ENCODE results near the gene LCN15. TPM values are rescaled to one million over a fixed set of nuclear protein-coding genes. Genes with fewer than 3 reads are reported as not detected.

Gene LCN15
- polyA plus RNA-seq, 1 donor (not counting 4 experiments of a cell fraction or from before 2014, with no cell fraction given), result not detected

DNA sequence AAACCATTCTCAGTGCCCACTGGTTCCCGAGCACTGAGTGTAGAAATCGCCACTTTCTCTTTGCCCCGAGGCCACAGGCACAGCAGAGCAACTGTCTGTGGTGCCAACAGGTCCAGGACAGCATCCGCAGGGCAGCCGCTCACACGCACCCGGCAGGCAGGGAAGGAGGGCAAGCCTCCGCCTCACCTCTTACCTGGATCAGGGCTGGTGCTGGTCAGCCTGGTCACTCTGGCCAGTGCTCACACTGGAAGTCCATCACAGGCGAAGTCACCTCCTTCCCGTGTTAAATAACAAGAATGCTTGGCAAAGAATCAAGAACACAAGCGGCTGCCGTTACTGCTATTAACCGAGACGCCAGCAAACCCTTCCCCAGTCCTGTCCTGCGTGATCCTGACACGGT, 38.2 kb downstream of the LCN15 start:
- Histone ChIP-seq H3K27me3 (ENCODE audit: control insufficient read depth, extremely low read depth, insufficient read depth, low read length) (no peaks in the 10 kb centered on the region), H3K27ac (ENCODE audit: control insufficient read depth, insufficient read depth, low read length) (peak overlapping the region; percentile 67), H3K9ac (ENCODE audit: control insufficient read depth, extremely low read depth, insufficient read depth, low read length) (peak overlapping the region; percentile 90), H3K79me2 (ENCODE audit: control insufficient read depth, insufficient read depth, low read length) (peaks cover 43% of the 10 kb centered on the region), H3K36me3 (ENCODE audit: control insufficient read depth in 2 of 2, extremely low read depth in 1 of 2, insufficient read depth in 2 of 2, low read length in 2 of 2) (peaks cover 27 to 33% of the 10 kb centered on the region in 2 experiments), H2AFZ (ENCODE audit: control insufficient read depth, low read length) (no peak overlapping the region), H3K9me1 (ENCODE audit: control insufficient read depth, extremely low read depth, insufficient read depth, low read length) (peaks cover 3% of the 10 kb centered on the region), H3K4me2 (ENCODE audit: control insufficient read depth, extremely low read depth, insufficient read depth, low read depth, low read length) (peak overlapping the region; percentile 100), H3K4me1 (ENCODE audit: control insufficient read depth, extremely low read depth, insufficient read depth, low read length) (peaks cover 39% of the 10 kb centered on the region), H4K20me1 (ENCODE audit: control insufficient read depth, extremely low read depth, insufficient read depth, low read length) (peaks cover 51% of the 10 kb centered on the region), H3K4me3 (ENCODE audit: control insufficient read depth in 2 of 3, extremely low read depth in 1 of 3, insufficient read depth in 2 of 3, low read depth in 1 of 3, low read length in 3 of 3) (peak overlapping the region; percentile 65 to 97 (median 87)), H3K9me3 (ENCODE audit: control insufficient read depth, low read depth, low read length) (no peaks in the 10 kb centered on the region)
- no peak for FAIRE-seq
- no peak for DNase-seq (ENCODE audit: low read depth, low spot score)
- TF ChIP-seq EZH2 (IDR thresholded peaks at IDR 0.05; ENCODE audit: low read length), result no peak
- TF ChIP-seq, protein P1, sequence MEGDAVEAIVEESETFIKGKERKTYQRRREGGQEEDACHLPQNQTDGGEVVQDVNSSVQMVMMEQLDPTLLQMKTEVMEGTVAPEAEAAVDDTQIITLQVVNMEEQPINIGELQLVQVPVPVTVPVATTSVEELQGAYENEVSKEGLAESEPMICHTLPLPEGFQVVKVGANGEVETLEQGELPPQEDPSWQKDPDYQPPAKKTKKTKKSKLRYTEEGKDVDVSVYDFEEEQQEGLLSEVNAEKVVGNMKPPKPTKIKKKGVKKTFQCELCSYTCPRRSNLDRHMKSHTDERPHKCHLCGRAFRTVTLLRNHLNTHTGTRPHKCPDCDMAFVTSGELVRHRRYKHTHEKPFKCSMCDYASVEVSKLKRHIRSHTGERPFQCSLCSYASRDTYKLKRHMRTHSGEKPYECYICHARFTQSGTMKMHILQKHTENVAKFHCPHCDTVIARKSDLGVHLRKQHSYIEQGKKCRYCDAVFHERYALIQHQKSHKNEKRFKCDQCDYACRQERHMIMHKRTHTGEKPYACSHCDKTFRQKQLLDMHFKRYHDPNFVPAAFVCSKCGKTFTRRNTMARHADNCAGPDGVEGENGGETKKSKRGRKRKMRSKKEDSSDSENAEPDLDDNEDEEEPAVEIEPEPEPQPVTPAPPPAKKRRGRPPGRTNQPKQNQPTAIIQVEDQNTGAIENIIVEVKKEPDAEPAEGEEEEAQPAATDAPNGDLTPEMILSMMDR (optimal IDR thresholded peaks at IDR 0.05 in 1 of 3, IDR thresholded peaks at IDR 0.05 in 1 of 3, conservative IDR thresholded peaks at IDR 0.05 in 1 of 3; ENCODE audit: extremely low read depth in 1 of 3, insufficient read depth in 2 of 3, low read length in 3 of 3), result no peak
- dilution Hi-C loops (cut with MboI; ENCODE audit: extremely low pct_ligation_motif_present, low sequenced_read_pairs), result no loop called here

DNA sequence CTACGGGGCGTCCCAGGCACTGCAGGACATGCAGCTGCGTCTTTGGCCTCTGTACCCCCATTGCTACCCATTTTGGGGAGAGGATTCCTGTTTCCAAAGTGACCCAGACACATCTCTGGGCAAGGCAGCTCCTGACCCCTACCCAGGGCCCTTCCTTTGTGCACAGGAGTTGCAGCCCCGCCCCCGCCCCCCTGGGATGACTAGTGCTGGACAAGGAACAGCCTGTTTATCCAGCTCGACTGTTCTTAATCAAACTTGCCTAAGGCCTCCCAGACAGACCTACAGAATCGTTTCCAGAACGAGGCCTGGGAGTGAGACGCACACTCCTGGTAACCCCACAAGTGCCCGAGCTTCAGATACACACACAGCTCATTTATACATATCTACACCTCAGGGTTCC, 38.7 kb downstream of the LCN15 start:
- Histone ChIP-seq H3K9ac (ENCODE audit: control insufficient read depth, extremely low read depth, insufficient read depth, low read length) (peak overlapping the region; percentile 90), H3K4me3 (ENCODE audit: control insufficient read depth in 2 of 3, extremely low read depth in 1 of 3, insufficient read depth in 2 of 3, low read depth in 1 of 3, low read length in 3 of 3) (peak overlapping the region; percentile 65 to 97 (median 87)), H3K27ac (ENCODE audit: control insufficient read depth, insufficient read depth, low read length) (peak overlapping the region; percentile 67), H3K9me3 (ENCODE audit: control insufficient read depth, low read depth, low read length) (no peaks in the 10 kb centered on the region), H2AFZ (ENCODE audit: control insufficient read depth, low read length) (no peak overlapping the region), H3K4me2 (ENCODE audit: control insufficient read depth, extremely low read depth, insufficient read depth, low read depth, low read length) (peak overlapping the region; percentile 100), H3K36me3 (ENCODE audit: control insufficient read depth in 2 of 2, extremely low read depth in 1 of 2, insufficient read depth in 2 of 2, low read length in 2 of 2) (peaks cover 27 to 33% of the 10 kb centered on the region in 2 experiments), H3K27me3 (ENCODE audit: control insufficient read depth, extremely low read depth, insufficient read depth, low read length) (no peaks in the 10 kb centered on the region), H3K4me1 (ENCODE audit: control insufficient read depth, extremely low read depth, insufficient read depth, low read length) (peaks cover 44% of the 10 kb centered on the region), H3K9me1 (ENCODE audit: control insufficient read depth, extremely low read depth, insufficient read depth, low read length) (peaks cover 3% of the 10 kb centered on the region), H3K79me2 (ENCODE audit: control insufficient read depth, insufficient read depth, low read length) (peaks cover 43% of the 10 kb centered on the region), H4K20me1 (ENCODE audit: control insufficient read depth, extremely low read depth, insufficient read depth, low read length) (peaks cover 55% of the 10 kb centered on the region)
- dilution Hi-C loops (cut with MboI; ENCODE audit: extremely low pct_ligation_motif_present, low sequenced_read_pairs), result no loop called here
- peak; percentile 64 for FAIRE-seq
- TF ChIP-seq, protein P1 (optimal IDR thresholded peaks at IDR 0.05 in 1 of 3, IDR thresholded peaks at IDR 0.05 in 1 of 3, conservative IDR thresholded peaks at IDR 0.05 in 1 of 3; ENCODE audit: extremely low read depth in 1 of 3, insufficient read depth in 2 of 3, low read length in 3 of 3), result no peak
- TF ChIP-seq EZH2 (IDR thresholded peaks at IDR 0.05; ENCODE audit: low read length), result no peak
- DNase-seq (ENCODE audit: low read depth, low spot score), result no peak

Data from keratinocyte (primary cell).